HEK293T (cell line): ENCODE measurements around the gene MFSD2B.

Source experiments
- CTCF ChIA-PET: fragments of 350-600 bp; formaldehyde crosslinking; extraction: SDS; loops from one replicate; lab custom pipeline; 2021; ENCODE audit warnings: antibody characterized with exemption, inconsistent platforms; lab: Yijun Ruan, JAX
- POLR2A ChIA-PET: fragments of 350-600 bp; formaldehyde crosslinking; extraction: SDS; loops from one replicate; lab custom pipeline; 2020; ENCODE audit warnings: antibody characterized with exemption, inconsistent platforms; lab: Yijun Ruan, JAX
- DNase-seq: peaks from one replicate; pipeline ENCODE4 v3.0.0; 2012; ENCODE audit warnings: mixed read lengths; ENCODE audit errors: extremely low spot score
- ARNT ChIP-seq: fragments of 450-650 bp; IDR thresholded peaks from 2 replicates; pipeline ENCODE4 v1.6.1; 2017; ENCODE audit warnings: mild to moderate bottlenecking
- BHLHE40 ChIP-seq: fragments of 450-650 bp; IDR thresholded peaks from 2 replicates; pipeline ENCODE4 v1.6.1; 2016; ENCODE audit warnings: mild to moderate bottlenecking, moderate library complexity, borderline replicate concordance
- CTBP1 ChIP-seq: fragments of 450-650 bp; IDR thresholded peaks from 2 replicates; pipeline ENCODE4 v1.6.1; 2016; ENCODE audit warnings: borderline replicate concordance
- ELF4 ChIP-seq: fragments of 450-650 bp; IDR thresholded peaks from 2 replicates; pipeline ENCODE4 v1.6.1; 2017; ENCODE audit warnings: antibody characterized with exemption
- FOXA1 ChIP-seq: fragments of 450-650 bp; IDR thresholded peaks from 2 replicates; pipeline ENCODE4 v1.6.1; 2016; ENCODE audit warnings: mild to moderate bottlenecking
- FOXK2 ChIP-seq: fragments of 450-650 bp; IDR thresholded peaks from 2 replicates; pipeline ENCODE4 v1.6.1; 2016; ENCODE audit warnings: mild to moderate bottlenecking
- FOXM1 ChIP-seq: fragments of 450-650 bp; IDR thresholded peaks from 2 replicates; pipeline ENCODE4 v1.6.1; 2017; ENCODE audit warnings: mild to moderate bottlenecking, borderline replicate concordance
- HDGF ChIP-seq: fragments of 450-650 bp; IDR thresholded peaks from 2 replicates; pipeline ENCODE4 v1.6.1; 2017; ENCODE audit warnings: antibody characterized with exemption, borderline replicate concordance
- L3MBTL2 ChIP-seq: fragments of 450-650 bp; conservative IDR thresholded peaks from 2 replicates; pipeline ENCODE4 v1.6.1; 2016; ENCODE audit warnings: mild to moderate bottlenecking
- LEF1 ChIP-seq: fragments of 450-650 bp; IDR thresholded peaks from 2 replicates; pipeline ENCODE4 v1.6.1; 2017; ENCODE audit warnings: mild to moderate bottlenecking, borderline replicate concordance
- NFRKB ChIP-seq: fragments of 450-650 bp; IDR thresholded peaks from 2 replicates; pipeline ENCODE4 v1.6.1; 2016; ENCODE audit warnings: mild to moderate bottlenecking, moderate library complexity
- SP1 ChIP-seq: fragments of 450-650 bp; IDR thresholded peaks from 2 replicates; pipeline ENCODE4 v1.6.1; 2017
- SUZ12 ChIP-seq: fragments of 450-650 bp; IDR thresholded peaks from 2 replicates; pipeline ENCODE4 v1.6.1; 2016; ENCODE audit warnings: mild to moderate bottlenecking
- TARDBP ChIP-seq: fragments of 450-650 bp; IDR thresholded peaks from 2 replicates; pipeline ENCODE4 v1.6.1; 2016
- ZNF384 ChIP-seq: fragments of 450-650 bp; IDR thresholded peaks from 2 replicates; pipeline ENCODE4 v1.6.1; 2016
- TF ChIP-seq, protein P1 (sequence below): fragments of 450-650 bp; IDR thresholded peaks from 2 replicates; pipeline ENCODE4 v1.6.1; 2016

Gene MFSD2B

DNA sequence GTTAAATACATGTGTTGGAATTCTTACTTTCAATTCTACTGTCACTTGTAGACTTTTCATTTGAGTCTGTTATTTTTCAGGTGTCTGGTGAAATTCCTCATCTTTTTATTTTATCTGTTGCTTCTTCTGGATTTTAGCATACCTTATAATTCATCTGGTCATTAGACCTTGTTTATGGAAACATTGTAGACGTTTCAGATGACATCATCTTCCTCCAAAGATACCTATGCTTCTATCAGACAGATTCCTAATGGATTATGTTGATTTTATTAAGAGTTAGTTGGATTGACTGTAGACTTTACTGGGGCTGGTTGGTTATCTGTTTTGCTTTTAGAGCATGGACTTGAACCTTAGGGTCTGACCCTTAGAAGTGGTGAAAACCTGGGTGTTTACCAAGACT lies 15.3 kb upstream of the MFSD2B start:
- no peak for TF ChIP-seq NFRKB
- TF ChIP-seq FOXK2: no peak
- TF ChIP-seq SP1: no peak
- no peak for TF ChIP-seq HDGF
- no peak for TF ChIP-seq CTBP1
- TF ChIP-seq FOXA1: no peak
- no peak for TF ChIP-seq ELF4
- TF ChIP-seq L3MBTL2: no peak
- TF ChIP-seq BHLHE40: no peak
- TF ChIP-seq, protein P1, sequence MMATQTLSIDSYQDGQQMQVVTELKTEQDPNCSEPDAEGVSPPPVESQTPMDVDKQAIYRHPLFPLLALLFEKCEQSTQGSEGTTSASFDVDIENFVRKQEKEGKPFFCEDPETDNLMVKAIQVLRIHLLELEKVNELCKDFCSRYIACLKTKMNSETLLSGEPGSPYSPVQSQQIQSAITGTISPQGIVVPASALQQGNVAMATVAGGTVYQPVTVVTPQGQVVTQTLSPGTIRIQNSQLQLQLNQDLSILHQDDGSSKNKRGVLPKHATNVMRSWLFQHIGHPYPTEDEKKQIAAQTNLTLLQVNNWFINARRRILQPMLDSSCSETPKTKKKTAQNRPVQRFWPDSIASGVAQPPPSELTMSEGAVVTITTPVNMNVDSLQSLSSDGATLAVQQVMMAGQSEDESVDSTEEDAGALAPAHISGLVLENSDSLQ: no peak
- TF ChIP-seq SUZ12: no peak
- no peak for TF ChIP-seq LEF1
- no peak for TF ChIP-seq ZNF384
- no peak for TF ChIP-seq TARDBP
- no peak for TF ChIP-seq FOXM1
- TF ChIP-seq ARNT: no peak
- CTCF ChIA-PET: interaction anchor here (0.8 kb wide), 1 partner anchor 127 kb away, joined by 3 read pairs; no protein-coding TSS in a partner anchor
- no peak for DNase-seq
- POLR2A ChIA-PET: no interaction called here

- TF ChIP-seq ELF4 (no peak), HDGF (no peak), ARNT (no peak)
- CTCF ChIA-PET: no interaction called here
- POLR2A ChIA-PET: no interaction called here
- DNase-seq: no peak
Observed at GRCh38 chr2:24007693-24008092, 2.2 kb upstream of the MFSD2B start.

- CTCF ChIA-PET: no interaction called here
- no peak for DNase-seq
- no peak for TF ChIP-seq NFRKB
- no peak for TF ChIP-seq SUZ12
- no peak for TF ChIP-seq ELF4
- TF ChIP-seq, protein P1: no peak
- no peak for TF ChIP-seq FOXK2
- TF ChIP-seq CTBP1: no peak
- POLR2A ChIA-PET: no interaction called here
Observed at GRCh38 chr2:24008672-24009366, 1.1 kb upstream of the MFSD2B start.

DNA sequence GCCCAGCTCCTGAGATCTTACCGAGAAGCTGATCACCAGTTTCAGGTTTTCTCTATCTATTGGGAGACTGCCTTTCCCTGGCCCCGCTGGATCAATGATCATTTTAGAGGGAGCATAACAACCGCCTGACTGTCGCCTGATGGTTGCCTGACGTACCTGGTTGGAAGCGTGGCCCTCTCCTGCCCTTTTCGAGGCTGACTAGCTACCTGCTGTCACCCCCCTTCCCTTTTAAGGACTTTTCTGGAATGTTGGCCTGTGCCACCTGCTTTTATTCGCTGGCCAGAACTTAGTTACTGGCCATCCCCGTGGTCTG lies 562 bp upstream of the MFSD2B start:
- no peak for DNase-seq
- TF ChIP-seq, protein P1: no peak
- TF ChIP-seq BHLHE40 (no peak), SUZ12 (no peak)
- POLR2A ChIA-PET: no interaction called here
- CTCF ChIA-PET: no interaction called here

DNA sequence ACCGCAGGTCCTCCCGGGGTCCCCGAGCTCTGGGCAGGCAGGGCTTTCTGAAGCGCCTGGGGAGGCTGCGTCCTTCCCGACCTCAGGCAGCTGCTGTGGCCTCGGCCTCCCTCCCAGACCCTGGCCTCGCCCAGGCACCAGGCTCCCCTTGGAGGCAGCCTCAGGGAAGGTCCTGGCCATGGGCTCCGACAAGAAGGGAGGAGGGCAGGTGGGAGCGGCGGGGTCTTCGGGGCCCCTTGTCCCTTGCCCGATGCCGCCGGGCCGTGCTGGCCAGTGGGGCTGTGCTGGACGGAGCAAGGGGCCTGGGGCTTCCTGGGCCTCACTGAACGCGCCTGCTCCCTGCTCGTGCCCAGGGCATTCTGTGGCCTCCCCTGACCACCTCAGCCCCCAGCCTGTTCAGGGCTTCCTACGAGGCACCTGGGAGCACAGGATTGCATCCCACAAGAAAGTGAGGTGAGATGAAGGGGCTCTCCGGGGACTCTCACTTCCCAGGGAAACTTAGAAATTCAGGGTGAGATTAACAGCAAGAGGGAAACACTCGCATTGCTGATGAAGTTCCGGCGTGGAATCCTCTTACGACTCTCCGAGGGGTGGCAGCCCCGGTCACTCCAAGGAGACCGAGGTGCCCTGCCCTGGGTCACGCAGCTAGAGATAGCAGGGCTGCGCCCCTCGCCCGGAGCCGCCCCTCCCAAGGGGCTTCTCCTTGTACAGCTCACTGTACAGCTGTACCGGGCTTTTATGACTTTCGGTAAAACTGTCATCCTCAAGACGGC lies 778 bp downstream of the MFSD2B start:
- DNase-seq: no peak
- ChIA-PET POLR2A (no interaction called here), CTCF (interaction anchor here (1.2 kb wide), 1 partner anchor 186 kb away, joined by 3 read pairs; no protein-coding TSS in a partner anchor)
- TF ChIP-seq TARDBP: no peak
- no peak for TF ChIP-seq ZNF384

- POLR2A ChIA-PET: no interaction called here
- no peak for DNase-seq
- CTCF ChIA-PET: interaction anchor here (1.2 kb wide), 1 partner anchor 187 kb away, joined by 3 read pairs; no protein-coding TSS in a partner anchor
- TF ChIP-seq FOXK2: no peak
- no peak for TF ChIP-seq FOXM1
Observed at GRCh38 chr2:24011250-24012104, 1.6 kb downstream of the MFSD2B start.
